ENCODE measurements around the gene IRAK3.
"Not testable (repeated sequence)": the region's sequence is repeated elsewhere in the genome, so short reads cannot be mapped to it uniquely, and the experiment has no call there.

IRAK3 gene

DNA sequence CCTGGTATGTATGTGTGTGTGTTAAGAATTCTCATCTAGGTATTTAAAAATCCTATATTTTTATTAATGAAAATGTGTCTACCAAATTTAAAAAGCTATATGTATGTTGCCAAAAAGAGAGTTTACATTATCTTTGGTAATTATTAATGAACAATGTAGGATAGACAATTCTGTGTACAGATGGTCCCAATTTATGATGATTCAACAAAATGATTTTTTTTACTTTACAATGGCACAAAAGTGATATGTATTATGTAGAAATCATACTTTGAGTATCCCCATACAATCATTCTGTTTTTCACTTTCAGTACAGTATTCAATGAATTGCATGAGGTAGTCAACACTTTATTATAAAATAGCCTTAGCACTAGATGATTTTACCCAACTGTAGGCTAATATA lies 39.4 kb downstream of the IRAK3 start:
- DNase-seq = no peak

DNA sequence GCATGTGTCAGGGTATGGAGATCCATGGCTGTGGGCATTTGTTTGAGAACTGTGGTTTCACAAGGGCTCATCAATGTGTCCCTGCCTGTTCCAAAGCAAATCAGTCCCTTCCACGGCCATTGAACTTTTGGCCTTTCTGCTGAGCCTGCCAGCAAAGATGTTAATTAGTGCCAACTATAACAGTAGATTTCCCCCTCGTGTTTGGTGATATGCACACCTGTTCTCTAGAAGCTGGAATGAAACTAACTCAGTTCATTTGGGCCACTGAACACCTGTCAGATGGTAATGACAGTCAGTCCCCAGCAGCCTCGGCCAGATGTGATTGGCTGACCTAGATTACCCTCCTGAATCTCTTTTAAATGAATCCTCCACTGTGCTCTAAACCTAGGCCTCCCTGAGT lies 43.2 kb downstream of the IRAK3 start:
- no peak for DNase-seq

DNA sequence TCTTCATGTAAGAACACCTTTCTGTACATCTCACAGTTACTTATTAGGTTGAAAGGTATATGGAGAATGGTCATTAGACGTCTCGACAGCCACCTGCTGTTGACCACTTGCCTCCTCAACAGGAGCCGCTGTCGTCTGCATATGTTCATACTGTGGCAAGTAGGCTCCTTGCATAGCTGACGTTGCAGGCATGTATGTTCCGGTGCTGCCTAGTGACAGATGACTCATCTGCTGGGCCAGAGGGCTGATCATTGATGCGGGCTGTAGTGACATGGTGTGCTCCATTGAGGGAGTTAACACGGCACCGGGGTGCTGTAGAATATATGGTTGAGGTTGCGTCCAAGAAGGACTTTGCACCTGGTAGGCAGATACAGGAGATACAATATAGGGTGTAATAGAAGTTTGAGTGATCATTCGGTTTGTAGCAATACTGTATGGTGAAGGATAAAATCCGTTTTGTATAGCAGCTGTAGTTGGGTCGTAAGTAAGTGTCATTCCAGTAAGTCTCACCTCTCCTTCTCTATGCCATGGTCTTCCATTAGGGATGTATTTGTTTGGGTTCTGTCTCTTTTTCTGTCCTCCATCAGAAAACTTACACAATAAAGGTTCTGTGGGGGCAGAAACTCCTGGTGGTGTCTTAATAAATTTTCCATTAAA lies 45.2 kb downstream of the IRAK3 start:
- DNase-seq = peak; percentile 66

DNA sequence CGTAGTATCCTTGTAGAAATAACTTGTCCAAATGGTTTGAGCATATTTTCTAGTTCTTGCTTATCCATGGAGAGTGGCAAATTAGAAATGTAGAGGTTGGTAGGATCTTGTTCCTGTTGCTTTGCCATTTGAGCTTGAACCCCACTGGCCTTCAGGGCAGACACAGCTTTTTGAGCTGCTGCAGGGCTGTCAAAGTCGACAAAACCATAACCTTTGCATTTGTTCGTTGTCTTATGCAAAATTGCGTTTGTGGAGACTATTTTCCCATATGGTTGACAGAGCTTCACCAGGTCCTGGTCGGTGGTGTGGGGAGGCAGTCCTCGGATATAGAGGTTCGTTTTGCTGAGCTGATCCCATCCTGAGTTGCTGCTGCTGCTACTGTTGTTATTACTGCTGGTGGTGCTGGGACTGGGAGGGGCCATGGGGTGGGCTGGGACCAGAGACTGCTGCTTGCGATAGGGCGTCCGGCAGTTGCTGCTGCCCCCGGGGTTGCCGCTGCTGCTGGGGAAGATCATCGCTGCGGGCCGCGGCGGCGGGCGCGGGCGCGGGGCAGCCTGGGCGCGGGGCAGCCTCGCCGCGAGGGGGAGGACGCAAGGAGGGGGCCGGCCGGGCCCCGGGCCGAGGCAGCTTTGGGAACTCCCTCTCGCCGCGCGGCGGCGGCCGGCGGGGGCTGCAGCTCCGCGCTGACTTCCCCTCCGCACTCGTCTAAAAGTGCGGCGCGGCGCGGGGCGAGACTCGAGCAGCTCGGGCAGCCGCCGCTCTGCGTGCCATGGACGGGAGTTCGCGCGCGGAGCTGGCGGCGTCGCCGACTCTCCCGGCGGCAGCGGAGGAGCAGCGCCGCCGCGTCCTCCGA lies 46.0 kb downstream of the IRAK3 start:
- DNase-seq = peak; percentile 68

DNA sequence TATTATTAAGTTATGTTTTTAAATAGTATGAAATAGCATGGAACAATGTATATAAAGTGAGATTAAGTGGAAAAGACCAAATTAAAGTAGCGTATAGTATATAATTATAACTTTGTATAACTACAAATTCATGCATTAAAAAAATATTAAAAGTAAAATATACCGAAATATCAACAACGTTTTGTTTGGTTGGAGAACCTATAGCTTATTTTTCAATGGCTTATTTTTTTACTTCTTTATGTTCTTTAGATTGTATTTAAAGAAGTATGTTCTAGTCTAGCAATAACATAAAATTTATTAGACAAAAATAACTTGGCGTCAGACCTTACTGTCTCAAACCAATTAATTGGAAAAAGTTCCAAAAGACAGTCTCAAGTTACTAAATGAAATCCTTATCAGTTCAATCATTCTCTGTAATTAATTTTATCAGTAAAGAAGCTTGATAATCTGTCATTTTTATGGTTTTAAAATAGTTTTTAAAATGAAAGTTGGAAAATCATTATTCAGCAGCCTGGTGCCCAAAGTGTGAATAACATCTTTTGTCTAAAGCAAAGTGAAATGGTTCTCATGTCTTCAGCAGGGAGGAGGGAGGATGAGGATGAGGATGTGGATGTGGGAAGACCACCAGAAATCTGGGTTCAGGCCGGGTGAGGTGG lies 46.7 kb downstream of the IRAK3 start:
- peak; percentile 24 for DNase-seq

DNA sequence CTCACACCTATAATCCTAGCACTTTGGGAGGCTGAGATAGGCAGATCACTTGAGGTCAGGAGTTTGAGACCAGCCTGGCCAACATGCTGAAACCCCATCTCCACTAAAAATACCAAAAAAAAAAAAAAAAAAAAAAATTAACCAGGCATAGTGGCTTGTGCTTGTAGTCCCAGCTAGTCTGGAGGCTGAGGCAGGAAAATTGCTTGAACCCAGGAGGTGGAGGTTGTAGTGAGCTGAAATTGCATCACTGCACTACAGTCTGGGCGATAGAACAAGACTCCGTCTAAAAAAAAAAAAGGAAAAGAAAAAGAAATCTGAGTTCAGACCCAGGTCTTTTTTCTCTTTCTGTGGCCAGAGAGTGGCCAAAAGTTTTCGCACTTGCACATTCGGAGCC lies 47.3 kb downstream of the IRAK3 start:
- DNase-seq = not testable (repeated sequence)

DNA sequence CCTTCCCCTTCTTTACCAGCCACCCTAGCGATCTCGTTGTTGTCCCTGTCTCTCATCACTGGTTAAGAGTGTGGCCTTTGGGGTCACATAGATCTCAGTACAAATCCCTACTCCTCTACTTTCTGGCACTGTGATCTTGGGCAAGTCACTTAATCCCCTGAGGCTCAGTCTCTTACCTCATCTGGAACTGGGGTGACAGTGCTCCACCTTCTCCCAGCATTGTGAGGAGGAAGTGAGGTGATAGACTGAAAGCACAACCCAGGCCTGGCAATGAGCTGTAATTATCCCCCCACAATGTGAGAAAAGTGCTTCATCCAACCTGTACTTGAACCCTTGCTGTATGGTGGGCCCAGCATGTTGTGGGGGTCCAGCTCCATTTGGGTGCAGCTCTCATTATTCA lies 48.0 kb downstream of the IRAK3 start:
- peak; percentile 27 for DNase-seq

DNA sequence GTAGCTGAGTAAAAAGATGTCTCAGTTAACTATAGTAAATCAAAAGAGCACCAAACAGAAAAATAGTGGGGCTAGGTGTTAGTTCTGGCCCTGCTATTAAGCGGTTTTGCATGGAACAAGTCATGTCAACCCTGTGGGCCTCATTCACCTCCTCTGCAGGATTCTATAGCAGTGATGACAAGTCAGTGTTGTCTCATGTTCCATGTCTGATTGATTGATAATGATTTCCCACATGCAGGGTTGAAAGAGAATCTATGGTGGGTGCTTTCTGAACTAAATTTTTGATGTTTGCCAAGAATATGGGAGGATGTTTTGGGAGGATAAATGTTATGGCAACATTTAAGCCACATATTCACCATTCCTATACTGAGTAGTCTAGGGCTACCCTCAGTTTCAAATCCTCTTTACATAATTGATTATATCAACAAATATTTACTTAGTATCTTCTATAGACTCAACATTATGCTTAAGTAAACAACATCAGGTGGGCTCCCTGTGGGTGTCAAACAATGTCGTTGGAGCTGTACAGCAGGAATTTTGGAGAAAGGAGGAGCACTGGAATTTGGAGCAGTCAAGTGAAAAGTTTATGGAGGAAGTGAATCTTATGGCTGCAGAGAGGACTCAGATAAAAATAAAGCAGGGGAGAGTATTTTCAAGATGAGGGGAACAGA lies 48.6 kb downstream of the IRAK3 start:
- no peak for DNase-seq

DNA sequence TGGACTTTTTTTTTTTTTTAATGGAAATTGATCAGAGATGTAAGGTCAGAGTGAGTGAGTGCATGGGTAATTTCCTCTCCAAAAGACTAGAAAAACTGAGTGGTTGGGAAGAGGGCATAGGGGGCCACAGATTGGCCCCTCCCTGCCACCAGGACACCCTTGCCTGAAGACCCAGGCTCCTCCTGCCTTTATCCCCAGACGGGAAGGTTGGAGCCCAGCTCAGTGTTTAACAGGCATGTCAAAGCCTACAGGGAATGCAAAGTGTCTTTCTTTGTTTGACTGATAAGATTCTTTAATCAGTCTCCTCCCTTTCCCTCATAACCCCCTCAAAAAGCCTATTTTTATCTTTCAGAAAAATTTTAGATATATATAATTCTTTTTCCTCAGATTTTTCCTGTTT lies 50.3 kb downstream of the IRAK3 start:
- no peak for DNase-seq

DNA sequence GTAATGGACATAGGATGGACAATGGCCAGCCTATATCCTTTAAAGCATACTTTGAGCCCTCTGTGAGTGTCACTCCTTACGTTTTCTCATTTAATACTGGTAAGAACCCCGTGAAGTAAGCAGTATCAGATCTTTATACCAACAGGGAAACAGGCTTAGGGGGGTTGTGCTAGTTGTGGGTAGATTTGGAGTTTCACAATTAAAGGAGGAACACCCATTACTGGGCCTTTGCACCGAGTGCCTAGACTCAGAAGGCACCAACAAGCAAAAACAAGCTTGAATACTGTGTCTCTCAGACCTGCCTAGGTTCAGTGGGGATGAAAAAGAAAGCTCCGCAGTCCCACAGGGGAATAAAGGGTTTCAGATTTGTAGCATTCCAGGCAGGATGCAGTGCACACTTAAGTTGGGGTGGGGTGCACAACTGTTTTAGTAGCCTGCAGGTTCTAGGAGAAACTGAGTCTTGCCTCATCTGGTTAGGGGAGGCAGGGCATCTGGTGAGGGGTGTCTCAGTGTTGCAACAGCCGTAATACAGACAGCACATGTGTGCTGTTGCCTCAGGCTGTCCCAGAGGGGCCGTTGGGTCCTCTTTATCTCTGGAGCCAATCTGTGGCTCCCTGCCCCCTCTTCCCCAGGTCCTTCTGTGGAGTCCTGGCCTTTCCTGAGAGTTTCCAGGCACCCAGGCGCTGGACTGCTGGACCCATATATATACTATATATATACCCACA lies 51.2 kb downstream of the IRAK3 start:
- peak; percentile 55 for DNase-seq

DNA sequence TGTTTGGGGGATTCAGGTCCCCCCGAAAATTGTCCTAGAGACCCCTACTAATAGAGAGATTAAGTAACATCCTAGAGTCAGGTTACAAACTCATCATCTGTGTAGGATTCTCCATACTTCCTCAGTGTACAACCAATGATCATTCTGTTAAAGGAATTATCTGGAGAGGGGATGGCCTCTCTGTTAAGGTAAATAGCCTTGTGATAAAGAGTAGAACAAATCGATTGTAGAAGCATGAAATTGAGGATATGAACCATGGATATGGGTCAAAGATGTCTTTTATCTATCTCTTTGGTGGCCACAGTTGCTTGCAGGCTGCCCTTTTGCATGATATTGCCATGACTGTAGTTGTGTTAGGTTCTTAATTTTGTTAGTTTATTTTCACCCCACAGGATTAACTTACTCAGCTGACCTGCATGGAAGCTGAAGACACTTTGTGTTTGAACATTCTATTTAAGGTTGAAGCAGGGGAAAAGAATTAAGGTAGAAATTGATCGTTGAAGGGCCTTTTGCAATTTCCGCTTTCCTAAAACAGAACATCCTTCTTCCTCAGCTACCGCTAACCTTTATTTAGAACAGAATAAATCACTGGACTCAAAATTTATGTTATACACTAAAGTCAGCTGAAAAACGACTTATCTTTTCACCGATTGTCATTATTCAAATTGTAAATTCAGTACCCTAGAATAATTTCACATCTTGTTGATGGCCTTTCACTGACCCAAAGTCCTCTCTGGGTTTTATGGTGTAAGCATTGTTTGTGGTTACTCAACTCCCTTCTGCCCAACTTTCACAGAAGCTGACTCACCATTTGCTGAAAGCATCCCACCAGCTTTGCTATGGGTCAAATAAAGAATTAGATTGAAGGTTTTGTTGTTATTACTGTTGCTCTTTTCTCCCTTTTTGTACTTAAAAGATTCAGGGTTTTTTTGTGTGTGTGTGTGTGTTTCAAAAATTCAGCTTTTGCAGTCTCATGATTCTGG lies 52.3 kb downstream of the IRAK3 start:
- peak; percentile 78 for DNase-seq

DNA sequence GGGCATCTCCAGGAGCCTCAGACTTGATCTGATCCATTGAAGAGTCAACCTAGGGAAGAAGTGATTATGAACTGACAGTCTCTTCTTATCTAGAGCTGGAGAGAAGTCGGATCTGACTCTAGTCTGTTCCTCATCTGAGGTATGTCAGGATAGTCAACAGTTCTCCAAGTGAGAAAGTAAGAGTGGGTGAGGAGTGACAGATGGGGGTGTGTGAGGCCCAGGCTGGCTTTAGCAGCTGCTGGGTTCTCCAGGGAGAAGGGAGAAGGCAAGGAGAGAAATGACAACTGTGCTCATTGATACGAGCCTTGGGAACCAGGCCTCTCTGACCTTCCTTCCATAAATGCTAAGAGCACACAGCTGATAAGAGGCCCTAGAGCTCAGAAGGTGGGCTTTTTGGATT lies 53.3 kb downstream of the IRAK3 start:
- peak; percentile 26 for DNase-seq

DNA sequence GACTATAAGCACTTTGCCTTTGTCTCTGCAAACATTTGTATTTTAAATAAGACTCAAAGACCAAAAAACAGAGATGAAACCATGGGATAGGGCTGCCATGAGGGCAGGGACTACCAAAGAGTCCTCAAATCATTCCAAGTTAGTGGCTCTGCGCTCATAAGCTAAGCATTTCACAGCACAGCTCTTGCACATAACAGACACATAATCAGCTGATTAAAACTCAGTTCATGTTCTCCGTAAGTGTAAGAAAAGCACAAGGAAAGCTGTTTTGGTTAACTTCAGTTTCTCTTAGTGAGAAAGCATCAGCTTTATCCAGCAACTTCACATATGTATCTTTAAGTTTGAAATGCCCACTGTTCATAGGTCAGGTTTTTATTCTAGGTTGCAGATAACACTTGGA lies 54.9 kb downstream of the IRAK3 start:
- no peak for DNase-seq

DNA sequence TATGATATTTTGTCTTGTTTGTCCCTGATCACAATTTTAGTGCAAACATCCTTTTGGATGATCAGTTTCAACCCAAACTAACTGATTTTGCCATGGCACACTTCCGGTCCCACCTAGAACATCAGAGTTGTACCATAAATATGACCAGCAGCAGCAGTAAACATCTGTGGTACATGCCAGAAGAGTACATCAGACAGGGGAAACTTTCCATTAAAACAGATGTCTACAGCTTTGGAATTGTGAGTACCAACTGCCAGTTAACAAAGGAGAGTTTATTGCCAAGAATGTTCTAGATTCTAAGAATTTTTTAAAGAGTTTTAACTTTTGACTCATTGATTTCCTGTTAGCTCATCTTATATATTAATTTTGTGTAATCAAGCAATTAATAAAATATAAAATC lies 55.4 kb downstream of the IRAK3 start:
- DNase-seq = no peak

DNA sequence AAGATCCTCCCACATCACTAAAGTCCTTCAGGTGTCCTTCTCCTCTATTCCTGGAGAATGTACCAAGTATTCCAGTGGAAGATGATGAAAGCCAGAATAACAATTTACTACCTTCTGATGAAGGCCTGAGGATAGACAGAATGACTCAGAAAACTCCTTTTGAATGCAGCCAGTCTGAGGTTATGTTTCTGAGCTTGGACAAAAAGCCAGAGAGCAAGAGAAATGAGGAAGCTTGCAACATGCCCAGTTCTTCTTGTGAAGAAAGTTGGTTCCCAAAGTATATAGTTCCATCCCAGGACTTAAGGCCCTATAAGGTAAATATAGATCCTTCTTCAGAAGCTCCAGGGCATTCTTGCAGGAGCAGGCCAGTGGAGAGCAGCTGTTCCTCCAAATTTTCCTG lies 58.7 kb downstream of the IRAK3 start:
- no peak for DNase-seq

DNA sequence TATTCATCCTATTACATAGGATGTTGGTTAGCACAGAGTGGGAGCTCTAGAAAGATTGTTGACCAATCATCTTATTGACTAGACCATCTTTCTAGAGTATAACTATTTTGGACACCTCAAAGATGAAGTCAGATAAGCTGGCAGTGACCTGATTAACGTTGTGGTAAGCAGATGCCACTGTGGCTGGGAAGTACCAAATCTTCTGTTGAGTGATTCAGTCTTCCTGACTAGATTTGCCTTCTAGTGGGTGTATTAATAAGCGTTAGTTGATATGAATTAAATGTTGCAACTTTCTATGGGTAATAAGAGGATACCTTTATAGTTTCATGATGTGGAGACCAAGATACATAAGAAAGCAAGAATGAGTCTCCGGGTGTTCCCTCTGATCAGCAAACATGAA lies 62.0 kb downstream of the IRAK3 start:
- DNase-seq = no peak

DNA sequence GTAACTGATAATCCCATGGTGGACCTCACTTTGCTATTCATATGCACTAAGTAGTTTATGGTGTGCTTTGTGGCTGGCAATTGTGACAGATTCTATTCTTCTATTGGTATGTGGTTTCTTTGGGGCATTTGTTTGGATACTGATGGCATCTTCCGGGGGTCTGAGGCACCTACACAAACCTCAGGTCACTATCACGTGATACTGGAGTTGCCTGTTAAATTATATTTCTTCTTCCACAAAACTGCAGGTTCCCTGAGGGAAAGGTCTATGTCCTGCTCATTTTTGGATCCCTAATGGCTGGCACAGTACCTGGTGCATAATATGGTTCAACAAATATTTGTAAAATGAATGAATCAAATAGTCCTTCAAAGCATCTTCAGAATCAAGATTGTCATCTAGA lies 63.8 kb downstream of the IRAK3 start:
- no peak for DNase-seq

DNA sequence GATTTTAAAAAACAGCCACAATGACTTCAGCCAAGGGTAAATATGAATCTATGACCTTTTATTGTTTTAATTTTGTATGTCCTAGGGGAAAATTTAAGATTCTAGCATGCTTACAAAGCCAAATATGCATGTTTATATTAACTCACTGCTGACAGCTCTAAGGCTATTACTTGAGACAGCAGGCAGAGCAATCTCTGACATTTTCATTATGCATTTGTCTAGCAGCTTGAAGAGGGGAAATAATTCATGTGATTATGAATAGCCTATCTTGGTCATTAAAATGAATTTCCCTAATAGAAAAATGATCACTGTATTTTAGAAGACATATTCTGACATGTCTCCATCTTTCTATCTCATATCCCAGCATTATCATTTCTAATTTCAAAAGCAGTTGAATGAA lies 66.7 kb downstream of the IRAK3 start:
- DNase-seq = no peak

DNA sequence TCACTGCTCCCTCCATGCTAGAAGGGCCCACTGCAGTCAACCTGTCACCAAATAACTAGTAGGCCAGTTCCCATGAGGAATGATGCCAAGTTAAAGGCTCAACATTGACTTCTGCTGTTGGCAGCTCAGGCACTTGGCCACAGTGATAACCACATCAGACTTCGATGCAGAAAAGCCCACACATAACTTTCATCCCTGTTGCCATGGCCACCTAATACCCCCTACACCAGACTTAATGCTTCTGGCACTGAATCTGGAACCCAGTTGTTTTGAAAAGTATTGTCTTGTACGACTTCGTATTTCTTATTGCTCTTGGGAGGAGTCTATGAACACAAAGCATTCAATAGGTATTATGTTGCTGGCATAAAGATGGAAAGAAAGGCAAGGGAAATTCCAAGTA lies 69.0 kb downstream of the IRAK3 start:
- DNase-seq = no peak

DNA sequence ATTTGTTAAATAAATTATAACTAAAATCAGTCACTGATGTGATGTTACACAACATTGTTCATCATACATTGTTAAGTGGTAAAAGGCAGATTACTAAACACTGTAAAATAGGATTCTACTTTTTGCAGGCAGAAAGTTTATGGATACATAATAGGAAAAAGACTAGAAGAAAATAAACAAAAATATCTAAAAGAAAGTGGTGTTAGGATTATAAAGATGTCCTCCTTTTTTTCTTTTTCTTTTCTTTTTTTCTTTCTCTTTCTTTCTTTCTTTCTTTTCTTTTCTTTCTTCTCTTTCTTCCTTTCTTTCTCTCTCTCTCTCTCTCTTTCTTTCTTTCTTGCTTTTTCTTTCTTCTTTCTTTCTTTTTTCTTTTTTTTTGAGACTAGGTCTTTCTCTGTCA lies 73.7 kb downstream of the IRAK3 start:
- DNase-seq = no peak

DNA sequence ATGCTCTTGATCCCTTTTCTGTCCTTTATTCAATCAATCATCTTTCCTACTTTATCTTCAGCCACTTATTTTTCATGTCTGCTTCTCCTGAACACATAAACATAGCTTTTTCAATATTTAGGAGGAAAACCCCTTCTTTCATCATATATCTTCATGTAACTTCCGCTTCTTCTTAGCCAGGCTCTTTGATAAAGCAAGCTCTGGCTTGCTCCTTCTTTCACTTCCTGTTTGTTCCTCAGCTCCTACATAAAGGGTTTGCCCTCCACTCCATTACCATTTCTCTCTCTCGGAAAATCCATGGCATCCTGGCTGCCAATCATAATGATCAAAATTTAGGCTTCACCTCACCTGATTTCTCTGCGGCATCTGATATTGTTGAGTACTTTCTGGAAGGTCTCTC lies 79.5 kb downstream of the IRAK3 start:
- DNase-seq = peak; percentile 89

DNA sequence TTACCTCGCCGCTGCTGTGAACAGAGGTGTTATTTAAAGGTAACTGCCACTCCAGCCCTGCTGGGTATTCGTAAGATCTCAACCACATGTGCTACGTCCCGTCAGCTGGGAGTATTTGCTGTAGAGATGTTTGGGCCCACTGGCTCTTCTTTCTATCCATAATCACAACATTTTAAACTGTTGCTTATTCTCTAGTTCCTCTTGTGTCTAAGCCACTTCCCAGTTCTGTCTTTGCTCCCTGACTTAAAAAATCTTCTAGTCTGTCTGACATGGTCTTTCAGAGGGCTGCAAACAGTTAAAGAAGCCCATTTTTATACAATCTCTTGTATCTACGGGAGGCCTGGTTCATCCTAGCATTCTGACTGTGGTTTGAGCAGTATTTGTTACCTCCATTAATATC lies 80.1 kb downstream of the IRAK3 start:
- peak; percentile 40 for DNase-seq
